Measurements from ENCODE around the gene EPB41L4B.
"Not testable (repeated sequence)": the region's sequence is repeated elsewhere in the genome, so short reads cannot be mapped to it uniquely, and the experiment has no call there.

The EPB41L4B gene

DNA sequence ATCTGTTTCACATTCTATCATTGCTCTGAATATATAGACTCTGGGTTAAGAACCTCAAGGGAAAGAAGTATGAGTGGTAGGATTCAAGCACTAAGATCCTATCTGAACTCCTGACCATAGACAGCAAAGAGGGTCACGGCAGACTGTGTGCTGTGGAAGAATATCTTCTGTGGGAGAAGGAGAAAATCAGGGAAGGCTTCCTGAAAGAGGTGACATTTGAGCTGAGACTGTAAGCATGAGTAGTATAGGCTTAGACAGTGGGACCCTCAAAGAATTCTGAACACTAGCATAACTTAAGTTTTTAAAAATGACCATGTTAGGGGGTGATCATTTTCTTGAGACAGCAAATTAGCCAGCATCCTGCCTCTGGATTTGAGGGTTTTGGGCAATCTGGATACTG lies 157.7 kb downstream of the EPB41L4B start:
- no peak for DNase-seq (ENCODE audit: low spot score)

DNA sequence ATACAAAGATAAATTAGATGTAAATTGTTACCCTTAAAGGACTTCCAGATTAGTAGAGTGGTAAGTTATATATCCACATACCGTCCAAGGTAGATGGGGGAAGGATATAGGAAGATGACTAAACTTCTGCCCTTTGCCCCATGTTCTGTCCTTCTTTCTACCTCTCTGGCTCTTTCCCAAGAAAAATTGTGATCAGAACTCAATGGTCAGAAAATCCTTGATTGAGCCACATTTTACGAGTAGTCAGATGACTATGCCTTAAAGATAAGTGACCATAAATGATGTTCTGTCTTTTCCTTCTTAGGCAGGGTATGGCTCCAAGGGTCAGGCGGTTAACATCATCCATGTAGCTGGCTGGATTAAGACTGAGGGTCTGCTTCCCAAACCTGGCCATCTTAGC lies 158.2 kb downstream of the EPB41L4B start:
- DNase-seq (ENCODE audit: low spot score) = no peak

- DNase-seq (ENCODE audit: low spot score) = no peak
Measured at GRCh38 chr9:109161471-109161870, 159.4 kb downstream of the EPB41L4B start.

GRCh38 chr9:109159583-109159982 lies 161.3 kb downstream of the EPB41L4B start:
- DNase-seq (ENCODE audit: low spot score) = no peak

DNA sequence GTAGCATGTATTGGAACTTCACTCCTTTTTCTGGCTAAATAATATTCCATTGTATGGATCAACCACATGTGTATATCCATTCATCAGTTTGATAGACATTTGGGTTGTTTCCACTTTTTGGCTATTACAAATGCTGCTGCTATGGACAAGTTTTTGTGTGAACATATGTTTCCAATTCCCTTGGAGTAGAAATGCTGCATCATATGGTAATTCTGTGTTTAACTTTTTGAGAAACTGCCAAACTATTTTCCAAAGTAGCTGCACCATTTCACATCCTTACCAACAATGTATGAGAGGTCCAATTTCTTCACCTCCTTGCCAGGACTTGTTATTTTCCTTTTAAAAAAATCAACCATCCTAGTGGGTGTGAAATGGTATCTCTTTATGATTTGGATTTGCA lies 162.2 kb downstream of the EPB41L4B start:
- no peak for DNase-seq (ENCODE audit: low spot score)

GRCh38 chr9:109156708-109157107 lies 164.2 kb downstream of the EPB41L4B start:
- no peak for DNase-seq (ENCODE audit: low spot score)

DNA sequence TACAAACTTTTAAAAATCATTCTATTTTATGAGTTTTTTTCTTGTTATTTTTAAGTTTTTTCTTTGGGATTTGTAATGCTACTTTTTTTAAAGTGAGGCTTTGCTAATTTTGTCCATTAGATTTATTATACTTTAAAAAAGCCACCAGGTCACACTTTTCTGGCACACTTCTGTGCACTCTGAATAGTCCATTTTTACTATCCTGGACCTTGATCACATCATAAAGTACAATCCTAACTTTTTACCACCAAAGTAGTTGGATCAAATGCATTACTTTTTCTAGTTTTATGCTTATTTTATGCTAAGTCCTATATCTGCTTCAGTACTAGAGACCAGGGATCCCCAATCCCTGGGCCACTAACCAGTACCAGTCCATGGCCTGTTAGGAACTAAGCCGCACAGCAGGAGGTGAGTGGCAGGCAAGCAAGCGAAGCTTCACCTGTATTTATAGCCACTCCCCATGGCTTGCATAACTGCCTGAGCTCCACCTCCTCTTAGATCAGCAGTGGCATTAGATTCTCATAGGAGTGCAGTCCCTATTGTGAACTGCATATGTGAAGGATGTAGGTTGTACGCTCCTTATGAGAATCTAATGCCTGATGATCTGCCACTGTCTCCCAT lies 169.8 kb downstream of the EPB41L4B start:
- DNase-seq (ENCODE audit: low spot score) = no peak

DNA sequence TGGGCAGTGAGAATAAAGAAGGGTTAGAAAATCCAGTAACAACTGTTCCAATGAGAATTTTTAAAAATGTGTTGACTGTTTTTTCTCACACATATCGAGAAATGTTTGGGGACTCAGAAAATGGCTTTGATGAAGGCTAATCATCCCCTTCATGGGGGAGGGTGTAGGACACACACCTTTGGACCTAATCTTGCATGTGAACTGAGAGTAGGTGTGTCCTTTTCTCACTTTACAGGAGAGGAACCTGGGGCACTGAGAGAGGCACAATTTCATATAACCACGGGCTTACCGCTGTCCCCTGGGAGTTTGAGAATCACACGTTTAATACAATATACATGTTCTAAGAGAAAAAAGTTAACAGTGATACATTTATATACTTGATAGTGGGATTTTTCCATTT lies 171.1 kb downstream of the EPB41L4B start:
- DNase-seq (ENCODE audit: low spot score) = no peak

DNA sequence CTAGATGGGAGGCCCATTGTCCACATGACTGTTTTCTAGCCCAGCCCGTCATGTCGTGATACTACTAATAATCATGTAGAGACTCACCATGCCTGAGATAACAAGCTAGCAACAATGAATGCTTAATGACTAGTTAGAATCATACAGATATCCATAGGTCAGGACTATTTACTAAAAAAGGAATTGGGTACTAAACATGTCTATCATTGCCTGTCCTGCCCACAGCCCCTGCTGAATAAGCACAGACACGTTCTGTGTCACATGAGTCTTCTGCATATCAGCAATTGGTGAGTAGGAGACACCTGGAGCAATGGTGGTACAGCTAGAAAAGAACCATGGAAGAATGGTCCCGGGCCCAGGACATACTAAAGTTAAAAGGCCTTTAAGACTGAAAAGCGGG lies 171.8 kb downstream of the EPB41L4B start:
- DNase-seq (ENCODE audit: low spot score) = no peak

GRCh38 chr9:109145051-109145450 lies 175.8 kb downstream of the EPB41L4B start:
- DNase-seq (ENCODE audit: low spot score) = no peak

- no peak for DNase-seq (ENCODE audit: low spot score)
Measured at GRCh38 chr9:109143881-109144562, 176.8 kb downstream of the EPB41L4B start.

GRCh38 chr9:109141375-109141774 lies 179.5 kb downstream of the EPB41L4B start:
- DNase-seq (ENCODE audit: low spot score) = no peak

DNA sequence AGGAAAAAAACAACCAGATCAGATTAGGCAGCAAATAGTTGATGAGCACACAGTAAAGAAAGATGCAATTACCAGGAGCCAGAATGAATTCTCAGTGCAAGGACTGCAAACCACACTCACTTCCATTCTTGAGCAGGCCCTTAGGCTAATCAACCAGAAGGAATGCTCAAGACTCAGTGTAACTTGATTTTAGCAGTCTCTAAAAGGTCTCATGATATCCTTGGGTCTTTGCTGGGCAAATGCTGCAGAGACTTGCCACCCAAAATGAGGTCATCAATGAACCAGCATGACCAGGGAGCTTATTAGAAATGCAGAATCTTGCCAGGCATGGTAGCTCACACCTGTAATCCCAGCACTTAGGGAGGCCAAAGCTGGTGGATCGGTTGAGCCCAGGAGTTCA lies 181.0 kb downstream of the EPB41L4B start:
- DNase-seq (ENCODE audit: low spot score) = no peak

- no peak for DNase-seq (ENCODE audit: low spot score)
Measured at GRCh38 chr9:109138421-109138820, 182.4 kb downstream of the EPB41L4B start.

DNA sequence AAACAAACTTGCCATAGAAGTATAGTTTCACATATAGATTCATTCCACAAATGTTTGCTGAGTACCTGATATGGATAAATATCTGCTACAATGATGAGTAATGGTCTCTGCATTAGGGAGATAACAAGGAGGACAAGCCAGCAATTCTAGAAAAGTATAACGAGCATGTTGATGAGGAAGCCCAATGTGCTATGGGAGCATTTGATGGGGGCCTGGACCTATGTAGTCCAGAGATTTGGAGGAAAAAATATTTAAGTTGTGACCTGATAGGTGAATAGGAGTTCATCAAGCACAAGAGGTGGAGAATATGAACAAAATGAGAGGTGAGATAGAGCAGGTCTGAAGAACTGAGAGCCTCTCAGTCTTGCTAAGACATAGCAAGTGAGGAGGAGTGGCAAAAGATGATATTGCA lies 186.7 kb downstream of the EPB41L4B start:
- DNase-seq (ENCODE audit: low spot score) = no peak

- DNase-seq (ENCODE audit: low spot score) = no peak
Measured at GRCh38 chr9:109133533-109133932, 187.3 kb downstream of the EPB41L4B start.

DNA sequence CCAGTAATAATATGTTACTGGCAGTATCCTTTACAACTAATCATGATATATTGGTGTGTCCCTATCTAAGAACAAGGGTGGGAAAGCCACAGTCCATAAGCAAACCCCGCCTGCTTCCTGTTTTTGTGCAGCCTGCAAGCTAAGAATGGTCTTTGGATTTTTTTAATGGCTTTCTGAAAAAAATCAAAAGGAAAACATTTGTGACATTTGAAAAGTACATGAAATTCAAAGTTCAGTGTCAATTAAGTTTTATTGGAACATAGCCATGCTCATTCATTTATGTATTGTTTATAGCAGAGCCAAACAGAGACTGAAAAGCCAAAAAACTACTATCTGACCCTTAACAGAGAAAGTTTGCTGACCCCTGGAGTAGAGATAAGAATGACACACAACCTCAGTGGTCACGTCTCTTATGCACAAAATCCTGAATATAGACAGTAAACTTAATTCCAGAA lies 188.3 kb downstream of the EPB41L4B start:
- DNase-seq (ENCODE audit: low spot score) = no peak

DNA sequence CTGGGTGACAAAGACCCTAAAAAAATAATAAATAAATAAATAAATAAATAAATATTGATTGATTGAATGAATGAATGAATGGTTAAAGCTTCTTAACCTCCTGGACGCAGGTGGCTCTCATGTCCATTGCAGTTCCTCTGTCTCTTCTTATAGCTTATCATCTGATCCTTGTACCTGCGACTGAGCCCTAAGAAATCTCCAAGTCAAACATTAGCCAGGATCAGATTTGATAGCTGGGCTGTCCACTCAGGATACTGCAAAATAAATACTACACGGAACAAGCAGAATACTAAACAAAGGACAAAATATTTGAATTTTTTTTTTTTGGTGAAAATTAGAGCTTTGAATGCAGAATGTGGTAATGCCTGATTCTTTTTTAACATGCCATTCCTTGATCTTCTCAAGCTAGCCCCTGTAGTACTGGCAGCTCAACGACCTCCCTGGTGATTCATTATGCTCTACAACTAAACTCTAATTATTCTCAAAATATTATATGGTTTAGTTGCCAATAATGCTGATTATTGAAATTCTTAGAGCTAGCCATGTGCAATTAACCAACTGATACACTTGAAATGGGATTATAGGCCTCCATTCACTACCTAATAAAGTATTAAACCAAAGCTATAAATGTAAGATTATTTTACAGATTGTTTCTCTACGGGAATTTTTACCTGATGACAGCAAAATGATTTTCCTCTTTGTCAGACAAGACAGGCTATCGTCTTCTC lies 191.2 kb downstream of the EPB41L4B start:
- no peak for DNase-seq (ENCODE audit: low spot score)

DNA sequence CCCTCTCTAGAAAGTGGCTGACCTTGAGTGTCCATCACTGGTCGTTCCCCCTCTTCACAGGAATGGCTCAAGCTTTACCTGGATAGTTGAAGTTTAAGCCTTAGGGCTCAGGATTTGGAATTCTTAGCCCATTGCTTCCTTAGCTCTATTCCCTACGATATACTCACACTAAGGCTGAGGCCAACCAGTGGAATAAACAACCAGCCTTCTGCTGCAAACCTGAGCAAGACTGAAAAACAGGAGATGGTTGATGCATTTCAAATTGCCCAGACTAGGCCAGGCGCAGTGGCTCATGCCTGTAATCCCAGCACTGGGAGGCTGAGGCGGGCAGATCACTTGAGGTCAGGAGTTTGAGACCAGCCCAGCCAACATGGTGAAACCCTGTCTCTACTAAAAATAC lies 194.2 kb downstream of the EPB41L4B start:
- DNase-seq (ENCODE audit: low spot score) = not testable (repeated sequence)

DNA sequence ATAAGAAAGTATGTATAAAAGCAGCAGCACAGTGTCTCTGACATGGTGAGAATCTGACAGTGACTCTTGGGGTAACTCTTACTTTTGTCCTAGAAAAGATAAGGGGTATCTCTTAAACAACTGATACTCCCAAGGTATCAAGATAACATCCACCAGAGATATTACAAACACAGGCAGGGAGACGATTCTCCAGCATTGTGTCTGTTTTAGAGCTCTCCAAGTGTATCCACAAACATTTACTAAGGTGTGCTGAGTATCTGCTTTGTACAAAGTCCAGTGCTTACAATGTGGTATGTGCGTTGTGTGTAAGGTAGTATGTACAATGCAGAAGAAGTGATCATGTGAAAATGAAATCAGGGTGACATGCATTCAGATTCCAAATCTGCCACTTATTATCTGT lies 196.7 kb downstream of the EPB41L4B start:
- no peak for DNase-seq (ENCODE audit: low spot score)

DNA sequence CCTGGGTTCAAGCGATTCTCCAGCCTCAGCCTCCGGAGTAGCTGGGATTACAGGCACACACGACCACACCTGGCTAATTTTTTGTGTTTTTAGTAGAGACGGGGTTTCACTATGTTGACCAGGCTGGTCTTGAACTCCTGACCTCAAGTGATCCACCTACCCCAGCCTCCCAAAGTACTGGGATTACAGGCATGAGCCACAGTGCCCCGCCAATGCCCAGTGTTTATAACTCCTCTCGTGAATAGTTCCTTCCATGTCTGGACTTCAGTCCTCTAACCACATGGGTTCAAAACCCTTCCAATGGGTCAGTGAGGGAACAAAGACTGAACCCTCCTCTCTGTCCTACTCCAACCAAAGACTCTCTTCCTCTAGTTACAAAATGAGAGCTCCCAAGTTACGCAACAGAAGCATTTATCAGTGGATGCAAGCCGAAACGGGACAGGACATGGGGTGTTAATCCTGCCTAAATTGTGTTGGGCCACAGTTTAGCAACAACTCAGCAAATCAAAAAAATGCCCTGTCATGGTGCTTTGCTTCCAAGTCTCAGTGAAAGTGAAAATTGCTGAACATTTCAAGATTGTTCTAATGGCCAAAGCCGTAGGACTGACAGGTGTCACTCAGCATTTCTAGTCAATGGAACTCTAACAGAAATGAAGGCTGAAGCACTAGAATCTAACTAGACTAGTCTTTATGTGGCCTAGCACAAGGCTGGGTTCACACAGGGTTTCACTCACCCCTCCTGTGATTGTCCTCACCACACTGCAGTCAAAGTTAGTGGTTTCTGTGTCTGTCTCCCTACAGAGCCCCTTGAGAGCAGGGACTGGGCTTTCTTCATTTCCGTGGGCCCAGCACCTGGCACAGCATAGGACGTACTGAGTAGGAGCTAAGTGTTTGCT lies 197.9 kb downstream of the EPB41L4B start:
- DNase-seq (ENCODE audit: low spot score) = no peak

All from CD4-positive, alpha-beta T cell treated with Interleukin-6 at 100 ng/mL for 8 hours (primary cell).